ENCODE data around the gene CMTM1.
"Not testable (repeated sequence)": the region's sequence is repeated elsewhere in the genome, so short reads cannot be mapped to it uniquely, and the experiment has no call there.

Gene CMTM1

GRCh38 chr16:66592241-66592640 lies 26.0 kb downstream of the CMTM1 start:
- H3K9me3 ChIP-seq (ENCODE audit: insufficient read depth, low read length) = no peaks in the 10 kb centered on the region
- H4K20me1 ChIP-seq (ENCODE audit: low read depth, low read length) = no peaks in the 10 kb centered on the region
- no peaks in the 10 kb centered on the region for H3F3A ChIP-seq (ENCODE audit: insufficient read depth)
- H3K79me2 ChIP-seq (ENCODE audit: insufficient read depth, low read length) = no peaks in the 10 kb centered on the region
- no peaks in the 10 kb centered on the region for H3K9me2 ChIP-seq (replicated peaks; ENCODE audit: insufficient read depth, low read length)
- H3K27ac ChIP-seq (ENCODE audit: low read depth, low read length) = no peak overlapping the region
- H3K4me3 ChIP-seq (ENCODE audit: insufficient read depth, low read length, poor library complexity, severe bottlenecking) = no peak overlapping the region
- TF ChIP-seq EZH2phosphoT487 (conservative IDR thresholded peaks at IDR 0.05; ENCODE audit: low read length) = no peak
- TF ChIP-seq, protein P1, sequence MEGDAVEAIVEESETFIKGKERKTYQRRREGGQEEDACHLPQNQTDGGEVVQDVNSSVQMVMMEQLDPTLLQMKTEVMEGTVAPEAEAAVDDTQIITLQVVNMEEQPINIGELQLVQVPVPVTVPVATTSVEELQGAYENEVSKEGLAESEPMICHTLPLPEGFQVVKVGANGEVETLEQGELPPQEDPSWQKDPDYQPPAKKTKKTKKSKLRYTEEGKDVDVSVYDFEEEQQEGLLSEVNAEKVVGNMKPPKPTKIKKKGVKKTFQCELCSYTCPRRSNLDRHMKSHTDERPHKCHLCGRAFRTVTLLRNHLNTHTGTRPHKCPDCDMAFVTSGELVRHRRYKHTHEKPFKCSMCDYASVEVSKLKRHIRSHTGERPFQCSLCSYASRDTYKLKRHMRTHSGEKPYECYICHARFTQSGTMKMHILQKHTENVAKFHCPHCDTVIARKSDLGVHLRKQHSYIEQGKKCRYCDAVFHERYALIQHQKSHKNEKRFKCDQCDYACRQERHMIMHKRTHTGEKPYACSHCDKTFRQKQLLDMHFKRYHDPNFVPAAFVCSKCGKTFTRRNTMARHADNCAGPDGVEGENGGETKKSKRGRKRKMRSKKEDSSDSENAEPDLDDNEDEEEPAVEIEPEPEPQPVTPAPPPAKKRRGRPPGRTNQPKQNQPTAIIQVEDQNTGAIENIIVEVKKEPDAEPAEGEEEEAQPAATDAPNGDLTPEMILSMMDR (IDR thresholded peaks at IDR 0.05; ENCODE audit: insufficient read depth, low read length, poor library complexity, severe bottlenecking) = no peak
- no peak overlapping the region for H3K4me2 ChIP-seq (ENCODE audit: low read depth, low read length, poor library complexity, severe bottlenecking)
- no peaks in the 10 kb centered on the region for H3K36me3 ChIP-seq (ENCODE audit: low read length)
- no peak overlapping the region for H2AFZ ChIP-seq (ENCODE audit: low read depth, low read length, severe bottlenecking)
- no peaks in the 10 kb centered on the region for H3K27me3 ChIP-seq (ENCODE audit: low read length)
- no peak overlapping the region for H3K9ac ChIP-seq (ENCODE audit: low read length)

- H3F3A ChIP-seq (ENCODE audit: insufficient read depth) = no peaks in the 10 kb centered on the region
- no peaks in the 10 kb centered on the region for H3K9me3 ChIP-seq (ENCODE audit: insufficient read depth, low read length)
These were observed 26.6 kb downstream of the CMTM1 start for GRCh38 chr16:66592814-66593213.

GRCh38 chr16:66594739-66595138 lies 28.5 kb downstream of the CMTM1 start:
- Histone ChIP-seq H4K20me1 (ENCODE audit: low read depth, low read length) (no peaks in the 10 kb centered on the region), H3K27ac (ENCODE audit: low read depth, low read length) (no peak overlapping the region), H3K4me2 (ENCODE audit: low read depth, low read length, poor library complexity, severe bottlenecking) (no peak overlapping the region), H3K79me2 (ENCODE audit: insufficient read depth, low read length) (no peaks in the 10 kb centered on the region), H3K9me2 (replicated peaks; ENCODE audit: insufficient read depth, low read length) (no peaks in the 10 kb centered on the region), H3K36me3 (ENCODE audit: low read length) (no peaks in the 10 kb centered on the region), H3K9me3 (ENCODE audit: insufficient read depth, low read length) (no peaks in the 10 kb centered on the region), H3K4me3 (ENCODE audit: insufficient read depth, low read length, poor library complexity, severe bottlenecking) (no peak overlapping the region), H3K27me3 (ENCODE audit: low read length) (no peaks in the 10 kb centered on the region), H2AFZ (ENCODE audit: low read depth, low read length, severe bottlenecking) (no peak overlapping the region), H3K9ac (ENCODE audit: low read length) (no peak overlapping the region), H3F3A (ENCODE audit: insufficient read depth) (no peaks in the 10 kb centered on the region)
- TF ChIP-seq, protein P1 (IDR thresholded peaks at IDR 0.05; ENCODE audit: insufficient read depth, low read length, poor library complexity, severe bottlenecking) = no peak
- no peak for TF ChIP-seq EZH2phosphoT487 (conservative IDR thresholded peaks at IDR 0.05; ENCODE audit: low read length)

More at GRCh38 chr16:66592814-66593213, 26.6 kb downstream of the CMTM1 start:
- Histone ChIP-seq H4K20me1 (ENCODE audit: low read depth, low read length) (no peaks in the 10 kb centered on the region), H3K27me3 (ENCODE audit: low read length) (no peaks in the 10 kb centered on the region), H3K9ac (ENCODE audit: low read length) (no peak overlapping the region), H3K4me3 (ENCODE audit: insufficient read depth, low read length, poor library complexity, severe bottlenecking) (no peak overlapping the region), H3K36me3 (ENCODE audit: low read length) (no peaks in the 10 kb centered on the region), H3K27ac (ENCODE audit: low read depth, low read length) (no peak overlapping the region), H3K9me2 (replicated peaks; ENCODE audit: insufficient read depth, low read length) (no peaks in the 10 kb centered on the region), H3K4me2 (ENCODE audit: low read depth, low read length, poor library complexity, severe bottlenecking) (no peak overlapping the region), H3K79me2 (ENCODE audit: insufficient read depth, low read length) (no peaks in the 10 kb centered on the region), H2AFZ (ENCODE audit: low read depth, low read length, severe bottlenecking) (no peak overlapping the region)
- no peak for TF ChIP-seq EZH2phosphoT487 (conservative IDR thresholded peaks at IDR 0.05; ENCODE audit: low read length)
- TF ChIP-seq, protein P1 (IDR thresholded peaks at IDR 0.05; ENCODE audit: insufficient read depth, low read length, poor library complexity, severe bottlenecking) = no peak

- H3K4me2 ChIP-seq (ENCODE audit: low read depth, low read length, poor library complexity, severe bottlenecking); H2AFZ ChIP-seq (ENCODE audit: low read depth, low read length, severe bottlenecking); H3K36me3 ChIP-seq (ENCODE audit: low read length); H3F3A ChIP-seq (ENCODE audit: insufficient read depth); H3K27ac ChIP-seq (ENCODE audit: low read depth, low read length); H3K79me2 ChIP-seq (ENCODE audit: insufficient read depth, low read length); H3K9ac ChIP-seq (ENCODE audit: low read length); H3K9me2 ChIP-seq (replicated peaks; ENCODE audit: insufficient read depth, low read length); H3K4me3 ChIP-seq (ENCODE audit: insufficient read depth, low read length, poor library complexity, severe bottlenecking); H4K20me1 ChIP-seq (ENCODE audit: low read depth, low read length); H3K27me3 ChIP-seq (ENCODE audit: low read length): not testable (repeated sequence)
- H3K9me3 ChIP-seq (ENCODE audit: insufficient read depth, low read length) = peaks cover 12% of the 10 kb centered on the region; the same call in 1 of the 2 replicates
These were observed 30.3 kb downstream of the CMTM1 start for GRCh38 chr16:66596559-66596958.

Data from SU-DHL-6 (cell line).